Kidney epithelial cell (primary cell): ENCODE results near the gene KDM6A. TPM values are rescaled to one million over a fixed set of nuclear protein-coding genes. Genes with fewer than 3 reads are reported as not detected.

Source experiments
- DNase-seq: peaks from one replicate; pipeline ENCODE4 v3.0.0-alpha.2; 2010; ENCODE audit warnings: low read depth
- H3K27me3 ChIP-seq: 2 replicates; pipeline ENCODE4 v1.6.0; 2011; ENCODE audit warnings: low read length; ENCODE audit not compliant: control insufficient read depth, insufficient read depth
- H3K36me3 ChIP-seq: 2 replicates; pipeline ENCODE4 v1.5.1; 2011; ENCODE audit warnings: low read length; ENCODE audit not compliant: control insufficient read depth, insufficient read depth
- H3K4me3 ChIP-seq: 2 replicates; pipeline ENCODE4 v1.5.1; 2011; ENCODE audit warnings: low read depth, mild to moderate bottlenecking, control low read depth, low read length
- total RNA-seq: library from RNA; depleted of rRNA; stranded (reverse); fragments of >200 nt; gene quantifications from 2 replicates; pipeline ENCODE4 v1.2.3, GENCODE V29; 2015
- TF ChIP-seq, protein P1 (sequence below): IDR thresholded peaks from 2 replicates; pipeline ENCODE4 v1.5.1; 2011; ENCODE audit warnings: mild to moderate bottlenecking, moderate library complexity, low read length, control low read depth, inconsistent platforms; ENCODE audit not compliant: insufficient read depth, poor library complexity, severe bottlenecking

Gene KDM6A
- total RNA-seq, 1 donor from 2014 or later, result 13.7 TPM

DNA sequence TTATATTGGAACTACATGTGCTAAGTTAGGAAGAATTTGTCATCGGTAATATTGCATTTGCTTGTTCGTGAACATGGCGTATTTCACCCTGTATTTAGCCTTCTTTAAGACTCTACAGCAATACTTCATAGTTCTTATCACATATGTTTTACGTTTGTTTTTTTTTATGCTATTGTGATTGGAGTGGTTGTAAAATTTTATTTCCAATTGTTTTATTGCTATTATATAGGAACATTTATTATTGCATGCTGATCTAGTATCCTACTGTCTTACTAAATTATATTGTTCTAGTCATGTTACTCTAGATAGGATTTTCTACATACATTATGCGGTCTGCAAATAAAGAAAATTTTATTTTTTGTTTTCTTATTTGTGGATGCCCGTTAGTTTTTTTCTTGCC is 107.4 kb downstream of the KDM6A start:
- Histone ChIP-seq H3K36me3 (no peaks in the 10 kb centered on the region), H3K27me3 (no peaks in the 10 kb centered on the region), H3K4me3 (no peak overlapping the region)
- TF ChIP-seq, protein P1, sequence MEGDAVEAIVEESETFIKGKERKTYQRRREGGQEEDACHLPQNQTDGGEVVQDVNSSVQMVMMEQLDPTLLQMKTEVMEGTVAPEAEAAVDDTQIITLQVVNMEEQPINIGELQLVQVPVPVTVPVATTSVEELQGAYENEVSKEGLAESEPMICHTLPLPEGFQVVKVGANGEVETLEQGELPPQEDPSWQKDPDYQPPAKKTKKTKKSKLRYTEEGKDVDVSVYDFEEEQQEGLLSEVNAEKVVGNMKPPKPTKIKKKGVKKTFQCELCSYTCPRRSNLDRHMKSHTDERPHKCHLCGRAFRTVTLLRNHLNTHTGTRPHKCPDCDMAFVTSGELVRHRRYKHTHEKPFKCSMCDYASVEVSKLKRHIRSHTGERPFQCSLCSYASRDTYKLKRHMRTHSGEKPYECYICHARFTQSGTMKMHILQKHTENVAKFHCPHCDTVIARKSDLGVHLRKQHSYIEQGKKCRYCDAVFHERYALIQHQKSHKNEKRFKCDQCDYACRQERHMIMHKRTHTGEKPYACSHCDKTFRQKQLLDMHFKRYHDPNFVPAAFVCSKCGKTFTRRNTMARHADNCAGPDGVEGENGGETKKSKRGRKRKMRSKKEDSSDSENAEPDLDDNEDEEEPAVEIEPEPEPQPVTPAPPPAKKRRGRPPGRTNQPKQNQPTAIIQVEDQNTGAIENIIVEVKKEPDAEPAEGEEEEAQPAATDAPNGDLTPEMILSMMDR, result no peak
- DNase-seq, result no peak

DNA sequence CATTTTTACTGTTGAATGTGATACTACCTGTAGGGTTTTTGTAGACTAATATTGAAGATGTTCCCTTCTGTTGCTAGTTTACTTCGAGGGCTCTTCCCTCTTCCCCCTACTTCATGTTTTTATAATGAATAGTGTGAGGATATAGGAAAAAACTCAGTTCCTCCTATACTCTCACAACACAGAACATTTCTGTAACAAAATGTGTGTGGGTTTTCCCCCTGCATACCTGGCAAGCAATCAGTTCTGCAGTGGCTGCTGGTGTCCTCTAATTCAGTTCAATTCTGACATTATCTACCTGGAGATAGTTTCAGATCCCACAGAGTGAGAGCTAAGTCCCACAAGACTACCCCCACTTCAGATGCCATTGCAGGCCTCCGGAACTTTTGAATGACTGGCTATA is 107.9 kb downstream of the KDM6A start:
- Histone ChIP-seq H3K27me3 (no peaks in the 10 kb centered on the region), H3K4me3 (no peak overlapping the region), H3K36me3 (no peaks in the 10 kb centered on the region)
- TF ChIP-seq, protein P1, result no peak
- no peak for DNase-seq

DNA sequence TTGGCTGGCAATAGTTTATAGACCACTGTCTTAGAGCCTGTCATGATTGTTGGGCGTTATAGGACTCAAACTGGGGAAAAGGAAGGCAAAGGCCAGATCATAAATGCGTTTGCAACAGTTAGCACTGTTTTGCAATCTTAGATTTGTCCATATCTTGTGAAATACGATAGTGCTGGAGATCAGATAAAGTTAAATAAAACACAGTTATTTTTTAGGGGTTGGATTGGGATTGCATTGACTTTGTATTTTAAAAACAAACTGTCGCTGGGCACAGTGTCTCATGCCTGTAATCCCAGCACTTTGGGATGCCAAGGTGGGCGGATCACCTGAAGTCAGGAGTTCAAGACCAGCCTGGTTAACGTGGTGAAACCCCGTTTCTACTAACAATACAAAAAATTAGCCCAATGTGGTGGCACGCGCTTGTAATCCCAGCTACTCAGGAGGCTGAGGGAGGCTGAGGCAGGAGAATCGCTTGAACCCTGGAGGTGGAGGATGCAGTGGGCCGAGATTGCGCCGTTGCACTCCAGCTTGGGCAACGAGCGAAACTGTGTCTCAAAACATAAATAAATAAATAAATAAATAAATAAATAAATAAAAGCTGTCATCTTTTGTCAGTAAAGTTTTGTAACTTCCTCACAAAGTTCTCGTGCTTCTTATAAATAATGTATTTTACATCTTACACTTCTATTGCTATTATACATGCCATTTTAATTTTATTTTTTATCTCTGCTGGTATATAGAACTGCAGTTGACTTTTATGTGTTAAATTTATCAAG is 117.2 kb downstream of the KDM6A start:
- no peaks in the 10 kb centered on the region for H3K27me3 ChIP-seq
- DNase-seq, result no peak
- TF ChIP-seq, protein P1, result no peak

DNA sequence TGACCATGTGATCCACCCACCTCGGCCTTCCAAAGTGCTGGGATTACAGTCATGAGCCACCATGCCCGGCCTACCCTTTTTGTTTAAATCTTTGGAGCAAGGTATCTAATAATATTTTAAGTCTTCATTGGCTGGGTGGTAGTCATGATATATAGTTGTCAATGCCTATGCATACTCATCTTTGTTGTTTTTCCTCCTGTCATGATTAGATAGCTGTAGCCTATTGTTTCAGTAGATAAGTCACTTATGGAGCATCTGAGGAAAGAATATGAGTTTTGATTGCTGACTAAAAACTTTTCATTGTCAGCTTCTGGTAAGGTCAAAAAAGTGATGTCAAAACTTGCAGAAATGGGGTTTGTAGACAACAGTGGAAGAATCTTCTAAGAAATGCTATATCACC is 119.8 kb downstream of the KDM6A start:
- H3K4me3 ChIP-seq, result no peak overlapping the region
- H3K27me3 ChIP-seq, result no peaks in the 10 kb centered on the region
- TF ChIP-seq, protein P1, result no peak
- no peaks in the 10 kb centered on the region for H3K36me3 ChIP-seq
- DNase-seq, result no peak

More for the DNA sequence above, 117.2 kb downstream of the KDM6A start:
- Histone ChIP-seq H3K36me3 (no peaks in the 10 kb centered on the region), H3K4me3 (no peak overlapping the region)

DNA sequence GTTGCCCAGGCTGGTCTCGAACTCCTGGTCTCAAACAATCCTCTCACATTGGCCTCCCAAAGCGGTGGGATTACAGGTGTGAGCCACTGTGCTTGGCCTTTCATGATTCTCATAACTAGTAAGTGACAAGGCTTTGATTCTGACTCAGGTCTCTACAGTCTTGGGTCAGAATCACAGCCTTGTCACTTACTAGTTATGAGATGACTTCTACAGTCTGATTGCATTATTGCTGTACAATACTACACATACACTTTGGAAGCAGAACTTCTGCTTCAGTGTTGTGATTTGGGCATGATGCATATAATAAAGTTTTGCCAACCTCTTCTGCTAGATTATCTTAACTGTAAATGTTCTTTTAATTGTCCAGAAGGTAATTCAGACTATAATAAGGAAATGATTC is 123.3 kb downstream of the KDM6A start:
- Histone ChIP-seq H3K27me3 (no peaks in the 10 kb centered on the region), H3K4me3 (no peak overlapping the region), H3K36me3 (no peaks in the 10 kb centered on the region)
- DNase-seq, result no peak
- TF ChIP-seq, protein P1, result no peak
